Left lung (tissue), 10 donors: ENCODE results near the gene CLMN. TPM values are rescaled to one million over a fixed set of nuclear protein-coding genes. Genes with fewer than 3 reads are reported as not detected.
A peak's percentile ranks its signal among the peaks of the same experiment; 100 is the strongest.

Experiments used
- ATAC-seq: fragments of 200-7000 bp; cut with Tn5 transposase; one replicate; pipeline ENCODE4 v1.9.1; 2020; ENCODE audit warnings: moderate library complexity
- DNase-seq, 4 donors: peaks; one replicate each; pipeline ENCODE4 v3.0.0-alpha.2; 2013 to 2020
- H3K27ac ChIP-seq, 2 donors: fragments of 200-600 bp; sonication (generic) in 1 of 2; one replicate each; pipeline versions ENCODE4 v1.5.0 to v1.8.0; 2020 to 2021
- H3K27me3 ChIP-seq, 2 donors: fragments of 200-600 bp; sonication (generic) in 1 of 2; one replicate each; pipeline versions ENCODE4 v1.5.0 to v1.8.0; 2020 to 2021
- H3K36me3 ChIP-seq, 2 donors: fragments of 200-600 bp; sonication (generic) in 1 of 2; one replicate each; pipeline versions ENCODE4 v1.5.0 to v1.8.0; 2020 to 2021
- H3K4me1 ChIP-seq, 2 donors: fragments of 200-600 bp; one replicate each; pipeline ENCODE4 v1.8.0; 2021
- H3K4me3 ChIP-seq, 2 donors: fragments of 200-600 bp; sonication (generic) in 1 of 2; one replicate each; pipeline versions ENCODE4 v1.5.0 to v1.8.0; 2020 to 2021; ENCODE audit warnings: mild to moderate bottlenecking in 1 of 2
- H3K9me3 ChIP-seq, 2 donors: fragments of 200-600 bp; sonication (generic) in 1 of 2; one replicate each; pipeline versions ENCODE4 v1.5.0 to v1.8.0; 2020 to 2021
- intact Hi-C, 2 donors: fragments of 100-400 bp; cut with DNase I; formaldehyde crosslinking; loops; one replicate each; pipeline versions ENCODE4 v1.11.2 to v1.14.2; 2022
- polyA plus RNA-seq, 6 donors: library from polyadenylated mRNA; unstranded; fragments of 120-200 nt; gene quantifications; one replicate each; pipeline ENCODE4 v1.2.1, GENCODE V29; 2013; ENCODE audit not compliant: insufficient read length in 6 of 6
- total RNA-seq, 2 donors: library from RNA; stranded (reverse); fragmentation: NEBNext Ultra II Directional; extraction: Animal tissue kit (Norgen Biotek cat#: 25700); gene quantifications; one replicate each; pipeline ENCODE4 v1.2.1, GENCODE V29; 2021
- TF ChIP-seq, protein P1 (sequence below), 2 donors: fragments of 200-600 bp; sonication (generic) in 1 of 2; IDR thresholded peaks; one replicate each; pipeline versions ENCODE4 v1.5.0 to v1.8.0; 2021; ENCODE audit warnings: antibody characterized with exemption in 2 of 2
- donor health status: DM: no; HTN: yes; CAD: no.
- donor health status: DM: no; HTN: no; CAD: no.

The CLMN gene
- total and polyA plus RNA-seq, 8 donors = 10.3 to 30.0 (median 12.6) TPM

DNA sequence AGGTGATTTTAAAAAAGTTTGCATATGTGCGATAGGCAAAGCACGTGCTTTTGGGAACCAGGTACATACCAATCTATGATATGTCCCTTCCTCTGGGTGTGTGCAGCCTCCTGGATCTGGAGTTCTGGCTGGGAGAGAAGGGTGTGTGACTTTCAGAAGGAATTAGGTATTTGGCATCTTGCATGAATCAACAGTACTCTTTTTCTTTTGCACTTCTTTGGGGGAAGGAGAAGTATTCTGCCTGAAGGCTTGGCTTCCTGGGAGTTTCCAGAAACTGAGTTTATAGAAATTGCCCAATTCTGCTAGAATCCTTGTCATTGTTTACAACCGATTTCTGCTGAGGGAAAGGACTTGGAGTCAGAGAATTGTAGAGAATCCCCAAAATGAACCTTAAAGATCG is 2.9 kb upstream of the CLMN start:
- peaks cover 0 to 34% of the 10 kb centered on the region in 2 donors for H3K27me3 ChIP-seq
- DNase-seq (no peak), ATAC-seq (no peak)
- H3K9me3 ChIP-seq = no peaks in the 10 kb centered on the region
- H3K4me3 ChIP-seq = no peak overlapping the region
- H3K4me1 ChIP-seq = peaks cover 0 to 18% of the 10 kb centered on the region in 2 donors
- H3K27ac ChIP-seq = no peak overlapping the region
- intact Hi-C loops = no loop called here
- TF ChIP-seq, protein P1, sequence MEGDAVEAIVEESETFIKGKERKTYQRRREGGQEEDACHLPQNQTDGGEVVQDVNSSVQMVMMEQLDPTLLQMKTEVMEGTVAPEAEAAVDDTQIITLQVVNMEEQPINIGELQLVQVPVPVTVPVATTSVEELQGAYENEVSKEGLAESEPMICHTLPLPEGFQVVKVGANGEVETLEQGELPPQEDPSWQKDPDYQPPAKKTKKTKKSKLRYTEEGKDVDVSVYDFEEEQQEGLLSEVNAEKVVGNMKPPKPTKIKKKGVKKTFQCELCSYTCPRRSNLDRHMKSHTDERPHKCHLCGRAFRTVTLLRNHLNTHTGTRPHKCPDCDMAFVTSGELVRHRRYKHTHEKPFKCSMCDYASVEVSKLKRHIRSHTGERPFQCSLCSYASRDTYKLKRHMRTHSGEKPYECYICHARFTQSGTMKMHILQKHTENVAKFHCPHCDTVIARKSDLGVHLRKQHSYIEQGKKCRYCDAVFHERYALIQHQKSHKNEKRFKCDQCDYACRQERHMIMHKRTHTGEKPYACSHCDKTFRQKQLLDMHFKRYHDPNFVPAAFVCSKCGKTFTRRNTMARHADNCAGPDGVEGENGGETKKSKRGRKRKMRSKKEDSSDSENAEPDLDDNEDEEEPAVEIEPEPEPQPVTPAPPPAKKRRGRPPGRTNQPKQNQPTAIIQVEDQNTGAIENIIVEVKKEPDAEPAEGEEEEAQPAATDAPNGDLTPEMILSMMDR (IDR thresholded peaks at IDR 0.05) = no peak
- no peaks in the 10 kb centered on the region for H3K36me3 ChIP-seq

DNA sequence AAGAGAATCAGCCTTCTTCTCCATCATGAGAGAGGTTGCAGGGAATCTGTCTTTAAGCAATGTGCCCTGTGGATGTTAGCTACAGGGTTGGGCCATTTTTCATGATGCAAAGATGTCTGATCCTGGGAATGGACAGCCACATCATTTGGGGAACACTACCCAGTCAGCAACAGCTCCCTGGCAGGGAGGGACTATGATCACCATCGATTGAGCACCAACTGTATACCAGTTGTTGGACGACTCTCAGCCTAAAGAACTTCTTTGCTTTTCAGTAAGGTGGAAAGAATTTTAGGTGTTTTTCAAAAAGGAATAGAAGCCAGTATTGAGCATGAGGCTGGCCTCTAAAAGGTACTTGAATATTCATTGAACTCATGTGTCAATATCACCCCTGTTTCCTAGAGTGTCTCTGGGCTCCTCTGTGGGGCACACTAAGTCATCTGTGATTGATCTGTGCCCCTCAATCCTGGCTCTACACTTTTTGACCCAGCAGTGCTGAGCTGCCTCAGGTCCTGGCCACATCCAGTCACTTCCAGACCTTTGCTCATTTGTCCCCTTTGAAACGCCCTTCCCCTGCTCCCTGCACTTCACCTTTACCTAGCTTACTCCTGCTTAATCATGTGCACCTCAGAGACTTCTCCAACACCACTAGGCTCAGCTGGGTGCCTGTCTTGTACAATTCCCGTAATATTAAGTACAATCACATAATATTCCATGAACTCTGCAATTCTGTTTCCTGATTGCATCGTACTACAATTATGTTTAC is 2.2 kb upstream of the CLMN start:
- H3K4me3 ChIP-seq = no peak overlapping the region
- H3K27ac ChIP-seq = no peak overlapping the region
- H3K9me3 ChIP-seq = no peaks in the 10 kb centered on the region
- intact Hi-C loops = no loop called here
- H3K4me1 ChIP-seq = peaks cover 0 to 18% of the 10 kb centered on the region in 2 donors
- TF ChIP-seq, protein P1 (IDR thresholded peaks at IDR 0.05) = no peak
- ATAC-seq = no peak
- no peak for DNase-seq
- peaks cover 0 to 34% of the 10 kb centered on the region in 2 donors for H3K27me3 ChIP-seq
- no peaks in the 10 kb centered on the region for H3K36me3 ChIP-seq

DNA sequence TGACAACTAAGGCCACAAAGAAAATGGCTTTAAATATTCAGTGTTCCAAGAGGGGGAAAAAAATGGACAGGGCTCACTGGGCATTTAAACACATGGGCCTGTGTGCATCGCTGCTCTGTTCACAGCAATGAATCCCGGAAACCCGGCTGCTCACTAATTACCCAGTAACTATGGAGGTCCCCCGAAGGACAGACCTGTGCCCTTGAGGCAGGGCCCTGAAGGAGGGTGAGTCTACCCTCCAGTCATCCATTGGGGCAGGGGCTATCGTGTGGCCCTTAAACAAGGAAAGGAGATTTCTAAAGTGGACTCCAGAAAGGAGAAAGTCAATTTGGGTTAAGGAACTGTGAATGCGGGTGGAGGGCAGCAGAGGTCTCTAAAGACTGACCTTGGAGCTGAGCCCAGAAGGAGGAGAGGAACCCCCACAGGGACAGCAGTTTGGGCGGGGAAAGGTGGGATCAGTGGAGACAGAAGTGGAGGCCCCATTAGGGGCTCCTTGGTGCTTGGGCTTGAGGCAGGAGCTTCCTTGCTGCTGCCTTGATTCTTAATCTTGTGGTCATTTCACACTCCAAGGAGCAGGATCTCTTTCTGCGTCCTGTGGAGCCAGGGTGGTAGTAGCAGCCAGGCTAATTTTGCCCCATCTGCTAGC is 1.4 kb upstream of the CLMN start:
- ATAC-seq (no peak), DNase-seq (no peak)
- Histone ChIP-seq H3K27me3 (peaks cover 0 to 34% of the 10 kb centered on the region in 2 donors), H3K4me1 (peaks cover 0 to 20% of the 10 kb centered on the region in 2 donors), H3K9me3 (no peaks in the 10 kb centered on the region), H3K27ac (no peak overlapping the region), H3K4me3 (no peak overlapping the region), H3K36me3 (no peaks in the 10 kb centered on the region)
- intact Hi-C loops = no loop called here
- TF ChIP-seq, protein P1 (IDR thresholded peaks at IDR 0.05) = no peak

DNA sequence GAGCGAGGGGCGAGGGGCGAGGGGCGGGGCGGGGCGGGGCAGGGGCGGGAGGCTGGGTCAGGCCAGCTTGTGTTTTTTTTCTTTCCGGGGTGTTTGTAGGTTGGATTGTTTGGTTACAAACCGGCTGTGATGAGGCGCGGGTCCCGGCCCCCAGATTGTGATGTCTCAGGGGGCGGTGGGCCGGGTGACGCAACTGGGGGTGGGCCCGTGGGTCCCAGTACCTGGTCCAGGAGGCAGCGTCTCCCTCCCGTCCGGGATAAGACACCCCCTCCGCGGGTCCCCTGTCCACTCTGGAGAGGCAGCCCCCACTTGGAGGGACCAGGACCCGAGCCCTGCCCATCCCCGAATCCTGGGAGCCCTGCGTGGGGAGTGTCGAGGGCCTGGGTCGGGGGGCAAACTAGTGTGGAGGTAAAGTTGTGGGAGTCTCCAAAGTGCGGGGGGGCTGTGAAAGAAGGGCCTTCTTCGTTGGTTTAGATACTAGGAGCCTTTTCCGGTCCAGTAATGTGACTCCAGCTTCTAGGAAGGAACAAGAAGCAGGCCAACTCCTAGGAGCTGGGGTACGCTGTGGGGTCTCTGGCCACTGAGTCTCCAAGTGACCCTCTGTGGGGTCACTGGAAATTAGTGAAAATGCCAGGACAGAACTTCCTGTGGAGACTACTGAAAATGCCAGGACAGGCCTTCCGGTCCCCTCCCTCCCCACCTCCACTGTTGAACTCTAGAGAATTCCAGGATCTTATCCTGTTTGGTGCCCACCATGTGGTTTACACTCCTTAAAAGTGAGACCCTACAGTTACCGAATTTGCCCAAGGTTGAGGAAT is 579 bp upstream of the CLMN start:
- no peak for ATAC-seq
- H3K27me3 ChIP-seq = peaks cover 0 to 34% of the 10 kb centered on the region in 2 donors
- intact Hi-C loops = no loop called here
- peak in 2 of 4 donors; percentile 11 to 32 for DNase-seq
- TF ChIP-seq, protein P1 (IDR thresholded peaks at IDR 0.05) = no peak
- H3K9me3 ChIP-seq = no peaks in the 10 kb centered on the region
- H3K27ac ChIP-seq = no peak overlapping the region
- H3K4me1 ChIP-seq = peaks cover 0 to 28% of the 10 kb centered on the region in 2 donors
- H3K36me3 ChIP-seq = no peaks in the 10 kb centered on the region
- peak overlapping the region; percentile 29 to 36 for H3K4me3 ChIP-seq
